ENCODE data around the gene HOXC9.

The HOXC9 gene

DNA sequence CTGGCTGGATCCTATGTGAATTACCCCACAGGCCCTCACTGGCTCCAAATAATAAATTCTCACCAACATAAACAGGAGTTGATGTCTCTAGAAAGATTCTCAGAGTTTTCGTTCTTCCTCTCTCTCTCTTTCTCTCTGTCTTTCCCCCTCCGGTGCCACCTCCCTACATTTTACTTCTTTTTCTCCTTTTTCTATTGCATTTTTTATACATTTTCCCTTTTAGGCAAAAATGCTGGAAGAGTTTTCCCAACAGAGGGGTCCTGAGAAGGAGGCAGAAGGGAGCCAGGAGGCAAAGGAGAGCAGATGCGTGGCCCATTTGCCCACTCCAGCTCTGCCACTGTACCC, 27.5 kb downstream of the HOXC9 start:
- peaks cover 69% of the 10 kb centered on the region for H3K79me2 ChIP-seq (ENCODE audit: insufficient read depth, low read length)
- H2AFZ ChIP-seq (ENCODE audit: low read length) = no peak overlapping the region
- TF ChIP-seq, protein P1, sequence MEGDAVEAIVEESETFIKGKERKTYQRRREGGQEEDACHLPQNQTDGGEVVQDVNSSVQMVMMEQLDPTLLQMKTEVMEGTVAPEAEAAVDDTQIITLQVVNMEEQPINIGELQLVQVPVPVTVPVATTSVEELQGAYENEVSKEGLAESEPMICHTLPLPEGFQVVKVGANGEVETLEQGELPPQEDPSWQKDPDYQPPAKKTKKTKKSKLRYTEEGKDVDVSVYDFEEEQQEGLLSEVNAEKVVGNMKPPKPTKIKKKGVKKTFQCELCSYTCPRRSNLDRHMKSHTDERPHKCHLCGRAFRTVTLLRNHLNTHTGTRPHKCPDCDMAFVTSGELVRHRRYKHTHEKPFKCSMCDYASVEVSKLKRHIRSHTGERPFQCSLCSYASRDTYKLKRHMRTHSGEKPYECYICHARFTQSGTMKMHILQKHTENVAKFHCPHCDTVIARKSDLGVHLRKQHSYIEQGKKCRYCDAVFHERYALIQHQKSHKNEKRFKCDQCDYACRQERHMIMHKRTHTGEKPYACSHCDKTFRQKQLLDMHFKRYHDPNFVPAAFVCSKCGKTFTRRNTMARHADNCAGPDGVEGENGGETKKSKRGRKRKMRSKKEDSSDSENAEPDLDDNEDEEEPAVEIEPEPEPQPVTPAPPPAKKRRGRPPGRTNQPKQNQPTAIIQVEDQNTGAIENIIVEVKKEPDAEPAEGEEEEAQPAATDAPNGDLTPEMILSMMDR (conservative IDR thresholded peaks at IDR 0.05; ENCODE audit: low read length) = no peak
- no peak for TF ChIP-seq EZH2phosphoT487 (IDR thresholded peaks at IDR 0.05; ENCODE audit: borderline replicate concordance)
- peaks cover 72% of the 10 kb centered on the region for H4K20me1 ChIP-seq (ENCODE audit: insufficient read depth, low read length, poor library complexity, severe bottlenecking)
- no peaks in the 10 kb centered on the region for H3K27me3 ChIP-seq (ENCODE audit: insufficient read depth, low read length, poor library complexity, severe bottlenecking)
- H3K4me3 ChIP-seq (ENCODE audit: low read length, poor library complexity, severe bottlenecking) = no peak overlapping the region
- H3K9ac ChIP-seq (ENCODE audit: low read depth, low read length, poor library complexity, severe bottlenecking) = no peak overlapping the region
- H3K9me3 ChIP-seq (ENCODE audit: insufficient read depth, low read depth, low read length) = no peaks in the 10 kb centered on the region
- H3K4me2 ChIP-seq (ENCODE audit: low read depth, low read length, poor library complexity, severe bottlenecking) = no peak overlapping the region
- peaks cover 38% of the 10 kb centered on the region for H3K4me1 ChIP-seq (ENCODE audit: insufficient read depth, low read length, poor library complexity, severe bottlenecking)
- peaks cover 33% of the 10 kb centered on the region; the same call in 1 of the 2 replicates for H3K36me3 ChIP-seq (ENCODE audit: insufficient read depth, low read length)
- no peaks in the 10 kb centered on the region for H3K9me2 ChIP-seq (replicated peaks; ENCODE audit: low read depth, low read length)
- H3F3A ChIP-seq (ENCODE audit: low read depth) = peaks cover 8% of the 10 kb centered on the region; the same call in 1 of the 2 replicates

DNA sequence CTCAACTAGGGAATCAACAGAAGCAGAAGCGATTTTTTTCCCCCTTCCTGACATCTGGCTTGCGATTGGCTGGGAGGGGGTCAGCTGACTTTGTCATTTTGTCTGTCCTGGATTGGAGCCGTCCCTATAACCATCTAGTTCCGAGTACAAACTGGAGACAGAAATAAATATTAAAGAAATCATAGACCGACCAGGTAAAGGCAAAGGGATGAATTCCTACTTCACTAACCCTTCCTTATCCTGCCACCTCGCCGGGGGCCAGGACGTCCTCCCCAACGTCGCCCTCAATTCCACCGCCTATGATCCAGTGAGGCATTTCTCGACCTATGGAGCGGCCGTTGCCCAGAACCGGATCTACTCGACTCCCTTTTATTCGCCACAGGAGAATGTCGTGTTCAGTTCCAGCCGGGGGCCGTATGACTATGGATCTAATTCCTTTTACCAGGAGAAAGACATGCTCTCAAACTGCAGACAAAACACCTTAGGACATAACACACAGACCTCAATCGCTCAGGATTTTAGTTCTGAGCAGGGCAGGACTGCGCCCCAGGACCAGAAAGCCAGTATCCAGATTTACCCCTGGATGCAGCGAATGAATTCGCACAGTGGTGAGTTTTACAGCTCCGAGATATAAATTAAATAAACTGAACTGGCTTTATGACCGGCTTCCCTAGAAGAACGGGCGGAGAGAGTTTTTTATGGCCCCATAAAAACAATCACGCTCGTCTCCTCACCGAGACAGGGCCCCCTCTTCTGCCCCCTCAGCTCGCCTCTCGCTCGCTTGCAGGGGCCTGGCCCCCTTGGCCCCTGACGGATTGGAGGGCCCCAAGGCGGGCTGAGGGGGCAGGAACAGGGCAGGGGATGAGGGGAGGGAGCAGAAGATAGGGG, 28.6 kb downstream of the HOXC9 start, which contains the start of gene HOXC6:
Gene HOXC6 (plus strand): TSS at position 127 of the 888 bp plus-strand sequence. CDS start 82 bp downstream, at position 209.
- H3K4me3 ChIP-seq (ENCODE audit: low read length, poor library complexity, severe bottlenecking) = no peak within 1 kb of the TSS
- peaks cover 71% of the 10 kb centered on the region for H4K20me1 ChIP-seq (ENCODE audit: insufficient read depth, low read length, poor library complexity, severe bottlenecking)
- no peak within 1 kb of the TSS for H3K4me2 ChIP-seq (ENCODE audit: low read depth, low read length, poor library complexity, severe bottlenecking)
- H3F3A ChIP-seq (ENCODE audit: low read depth) = peaks cover 8% of the 10 kb centered on the region; the same call in 1 of the 2 replicates
- H3K9ac ChIP-seq (ENCODE audit: low read depth, low read length, poor library complexity, severe bottlenecking) = no peak within 1 kb of the TSS
- peaks cover 36% of the 10 kb centered on the region for H3K4me1 ChIP-seq (ENCODE audit: insufficient read depth, low read length, poor library complexity, severe bottlenecking)
- no peak within 1 kb of the TSS for H2AFZ ChIP-seq (ENCODE audit: low read length)
- H3K9me3 ChIP-seq (ENCODE audit: insufficient read depth, low read depth, low read length) = no peaks in the 10 kb centered on the region
- H3K79me2 ChIP-seq (ENCODE audit: insufficient read depth, low read length) = peaks cover 66% of the 10 kb centered on the region
- H3K27me3 ChIP-seq (ENCODE audit: insufficient read depth, low read length, poor library complexity, severe bottlenecking) = no peaks in the 10 kb centered on the region
- H3K36me3 ChIP-seq (ENCODE audit: insufficient read depth, low read length) = peaks cover 33% of the 10 kb centered on the region; the same call in 1 of the 2 replicates
- TF ChIP-seq EZH2phosphoT487 (IDR thresholded peaks at IDR 0.05; ENCODE audit: borderline replicate concordance) = no peak
- TF ChIP-seq, protein P1 (conservative IDR thresholded peaks at IDR 0.05; ENCODE audit: low read length) = no peak
- no peaks in the 10 kb centered on the region for H3K9me2 ChIP-seq (replicated peaks; ENCODE audit: low read depth, low read length)

- TF ChIP-seq, protein P1 (conservative IDR thresholded peaks at IDR 0.05; ENCODE audit: low read length) = no peak
- TF ChIP-seq EZH2phosphoT487 (IDR thresholded peaks at IDR 0.05; ENCODE audit: borderline replicate concordance) = no peak
- peaks cover 34% of the 10 kb centered on the region for H3K4me1 ChIP-seq (ENCODE audit: insufficient read depth, low read length, poor library complexity, severe bottlenecking)
- peaks cover 33% of the 10 kb centered on the region; the same call in 1 of the 2 replicates for H3K36me3 ChIP-seq (ENCODE audit: insufficient read depth, low read length)
- no peaks in the 10 kb centered on the region for H3K9me2 ChIP-seq (replicated peaks; ENCODE audit: low read depth, low read length)
- peaks cover 62% of the 10 kb centered on the region for H3K79me2 ChIP-seq (ENCODE audit: insufficient read depth, low read length)
- H3K4me2 ChIP-seq (ENCODE audit: low read depth, low read length, poor library complexity, severe bottlenecking) = no peak overlapping the region
- H3K9ac ChIP-seq (ENCODE audit: low read depth, low read length, poor library complexity, severe bottlenecking) = no peak overlapping the region
- no peaks in the 10 kb centered on the region for H3K9me3 ChIP-seq (ENCODE audit: insufficient read depth, low read depth, low read length)
- peaks cover 8% of the 10 kb centered on the region; the same call in 1 of the 2 replicates for H3F3A ChIP-seq (ENCODE audit: low read depth)
- H3K27me3 ChIP-seq (ENCODE audit: insufficient read depth, low read length, poor library complexity, severe bottlenecking) = no peaks in the 10 kb centered on the region
- no peak overlapping the region for H2AFZ ChIP-seq (ENCODE audit: low read length)
- no peak overlapping the region for H3K4me3 ChIP-seq (ENCODE audit: low read length, poor library complexity, severe bottlenecking)
- peaks cover 61% of the 10 kb centered on the region for H4K20me1 ChIP-seq (ENCODE audit: insufficient read depth, low read length, poor library complexity, severe bottlenecking)
These were observed 29.8 kb downstream of the HOXC9 start for GRCh38 chr12:54029529-54030441.

Data from Loucy (cell line).